OCI-LY7 (cell line): Measurements from ENCODE around the gene FOXE3.

Experiments
- EZH2phosphoT487 ChIP-seq: fragments of 200-600 bp; sonication (generic); IDR thresholded peaks from 2 replicates; pipeline ENCODE4 v1.6.1; 2018; ENCODE audit warnings: low read depth, borderline replicate concordance, mild to moderate bottlenecking, mixed run types, antibody characterized with exemption, low read length, moderate library complexity, mixed read lengths
- TF ChIP-seq, protein P1 (sequence below): fragments of 200-600 bp; sonication (generic); conservative IDR thresholded peaks from 2 replicates; pipeline ENCODE4 v1.5.1; 2014; ENCODE audit warnings: mild to moderate bottlenecking, antibody characterized with exemption, low read length, moderate library complexity, mixed read lengths

DNA sequence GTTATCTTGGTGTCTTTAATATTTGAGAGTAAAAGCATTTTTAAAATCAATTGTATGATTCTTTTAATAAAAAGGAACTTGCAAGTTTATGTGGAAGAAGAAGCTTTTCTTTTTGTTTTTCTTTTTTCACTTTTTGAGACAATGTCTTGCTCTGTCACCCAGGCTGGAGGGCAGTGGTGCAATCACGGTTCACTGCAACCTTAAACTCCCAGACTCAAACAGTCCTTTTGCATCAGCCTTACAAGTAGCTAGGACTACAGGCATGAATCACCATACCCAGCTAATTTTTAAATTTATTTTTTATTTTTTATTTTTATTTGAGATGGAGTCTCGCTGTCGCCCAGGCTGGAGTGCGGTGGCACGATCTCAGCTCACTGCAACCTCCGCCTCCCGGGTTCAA, 48.4 kb upstream of the FOXE3 start:
- TF ChIP-seq, protein P1, sequence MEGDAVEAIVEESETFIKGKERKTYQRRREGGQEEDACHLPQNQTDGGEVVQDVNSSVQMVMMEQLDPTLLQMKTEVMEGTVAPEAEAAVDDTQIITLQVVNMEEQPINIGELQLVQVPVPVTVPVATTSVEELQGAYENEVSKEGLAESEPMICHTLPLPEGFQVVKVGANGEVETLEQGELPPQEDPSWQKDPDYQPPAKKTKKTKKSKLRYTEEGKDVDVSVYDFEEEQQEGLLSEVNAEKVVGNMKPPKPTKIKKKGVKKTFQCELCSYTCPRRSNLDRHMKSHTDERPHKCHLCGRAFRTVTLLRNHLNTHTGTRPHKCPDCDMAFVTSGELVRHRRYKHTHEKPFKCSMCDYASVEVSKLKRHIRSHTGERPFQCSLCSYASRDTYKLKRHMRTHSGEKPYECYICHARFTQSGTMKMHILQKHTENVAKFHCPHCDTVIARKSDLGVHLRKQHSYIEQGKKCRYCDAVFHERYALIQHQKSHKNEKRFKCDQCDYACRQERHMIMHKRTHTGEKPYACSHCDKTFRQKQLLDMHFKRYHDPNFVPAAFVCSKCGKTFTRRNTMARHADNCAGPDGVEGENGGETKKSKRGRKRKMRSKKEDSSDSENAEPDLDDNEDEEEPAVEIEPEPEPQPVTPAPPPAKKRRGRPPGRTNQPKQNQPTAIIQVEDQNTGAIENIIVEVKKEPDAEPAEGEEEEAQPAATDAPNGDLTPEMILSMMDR, result no peak
- no peak for TF ChIP-seq EZH2phosphoT487
